K562 (cell line): ENCODE data around the gene ITLN1. TPM values are rescaled to one million over a fixed set of nuclear protein-coding genes. Genes with fewer than 3 reads are reported as not detected.
A peak's percentile ranks its signal among the peaks of the same experiment; 100 is the strongest.

Source experiments
- ARID1B ChIP-seq: fragments of 450-650 bp; IDR thresholded peaks from 2 replicates; pipeline ENCODE4 v1.6.1; 2016; ENCODE audit warnings: antibody characterized with exemption, mild to moderate bottlenecking, inconsistent platforms
- ATF2 ChIP-seq: sonication (generic); formaldehyde crosslinking; IDR thresholded peaks from 2 replicates; pipeline ENCODE4 v1.8.1; 2022; ENCODE audit warnings: missing genetic modification reagents
- CBX8 ChIP-seq: fragments of 200-600 bp; sonication (generic); IDR thresholded peaks from 2 replicates; pipeline ENCODE4 v1.6.1; 2012; ENCODE audit warnings: borderline replicate concordance, mixed run types, low read depth, mild to moderate bottlenecking, moderate library complexity, mixed read lengths, low read length, control low read depth, inconsistent platforms; ENCODE audit not compliant: poor library complexity, severe bottlenecking; ENCODE audit errors: extremely low read depth
- CXXC5 ChIP-seq: fragments of 250-450 bp; sonication (Bioruptor Pico); IDR thresholded peaks from 2 replicates; pipeline ENCODE4 v1.8.0; 2022; ENCODE audit warnings: inconsistent platforms, mild to moderate bottlenecking, moderate library complexity
- ELK3 ChIP-seq: fragments of 450-650 bp; formaldehyde crosslinking; IDR thresholded peaks from 2 replicates; pipeline ENCODE4 v1.4.0; 2020; ENCODE audit warnings: mild to moderate bottlenecking
- EP300 ChIP-seq: IDR thresholded peaks from 2 replicates; pipeline ENCODE4 v1.6.1; 2012; ENCODE audit warnings: low read length, improper control_type of control experiment
- EP400 ChIP-seq: fragments of 450-650 bp; IDR thresholded peaks from 2 replicates; pipeline ENCODE4 v1.6.1; 2017; ENCODE audit warnings: antibody characterized with exemption, mild to moderate bottlenecking, moderate library complexity
- ESRRA ChIP-seq: fragments of 450-650 bp; IDR thresholded peaks from 2 replicates; pipeline ENCODE4 v1.6.1; 2014; ENCODE audit warnings: low read depth, mild to moderate bottlenecking, moderate library complexity, borderline replicate concordance
- FOXA3 ChIP-seq, 2 experiments: fragments of 450-650 bp in 1 of 2; sonication (generic) in 1 of 2; formaldehyde crosslinking; IDR thresholded peaks in 1 of 2; conservative IDR thresholded peaks in 1 of 2; 2 replicates each; pipeline versions ENCODE4 v1.4.0 to v1.8.0; 2020 to 2022; ENCODE audit warnings: mild to moderate bottlenecking in 2 of 2, missing genetic modification reagents in 1 of 2
- GATA2 ChIP-seq: sonication (generic); formaldehyde crosslinking; IDR thresholded peaks from 2 replicates; pipeline ENCODE4 v1.4.0; 2020; ENCODE audit warnings: mild to moderate bottlenecking, missing genetic modification reagents
- ID3 ChIP-seq, 2 experiments: fragments of 250-450 bp in 1 of 2; fragments of 450-650 bp in 1 of 2; sonication (Bioruptor Pico) in 1 of 2; IDR thresholded peaks; 2 replicates each; pipeline versions ENCODE4 v1.6.1 to v1.8.0; 2016 to 2021; ENCODE audit warnings: mild to moderate bottlenecking in 2 of 2, moderate library complexity in 2 of 2, missing compliant biosample characterization in 1 of 2, missing genetic modification characterization in 1 of 2
- KDM1A ChIP-seq, 2 experiments: fragments of 450-650 bp; IDR thresholded peaks; 2 replicates each; pipeline ENCODE4 v1.6.1; 2016; ENCODE audit warnings: mild to moderate bottlenecking in 2 of 2
- KLF16 ChIP-seq: IDR thresholded peaks from 2 replicates; pipeline ENCODE4 v1.6.1; 2016; ENCODE audit warnings: antibody characterized with exemption
- MED1 ChIP-seq: sonication (generic); formaldehyde crosslinking; IDR thresholded peaks from 2 replicates; pipeline ENCODE4 v1.8.1; 2023; ENCODE audit warnings: missing genetic modification reagents, borderline replicate concordance
- MTA2 ChIP-seq: fragments of 450-650 bp; IDR thresholded peaks from 2 replicates; pipeline ENCODE4 v1.6.1; 2016; ENCODE audit warnings: low read depth
- MYC ChIP-seq, 2 experiments: fragments of 250-450 bp in 1 of 2; sonication (Bioruptor Pico) in 1 of 2; IDR thresholded peaks; 2 replicates each; pipeline versions ENCODE4 v1.5.1 to v1.6.1; 2012 to 2021; ENCODE audit warnings: low read depth in 2 of 2, borderline replicate concordance in 1 of 2, improper control_type of control experiment in 1 of 2, low read length in 1 of 2, mild to moderate bottlenecking in 1 of 2, moderate library complexity in 1 of 2
- NCOR1 ChIP-seq: fragments of 450-650 bp; IDR thresholded peaks from 2 replicates; pipeline ENCODE4 v1.6.1; 2016; ENCODE audit warnings: mild to moderate bottlenecking, moderate library complexity
- NRF1 ChIP-seq, 2 experiments: fragments of 450-650 bp; IDR thresholded peaks in 1 of 2; conservative IDR thresholded peaks in 1 of 2; 2 replicates each; pipeline ENCODE4 v1.6.1; 2014; ENCODE audit warnings: mild to moderate bottlenecking in 2 of 2
- PML ChIP-seq: IDR thresholded peaks from 2 replicates; pipeline ENCODE4 v1.6.1; 2012; ENCODE audit warnings: low read length, inconsistent platforms
- TEAD1 ChIP-seq, 2 experiments: fragments of 450-650 bp in 1 of 2; sonication (generic) in 1 of 2; formaldehyde crosslinking; IDR thresholded peaks; 2 replicates each; pipeline versions ENCODE4 v1.4.0 to v1.8.0; 2020 to 2022; ENCODE audit warnings: mild to moderate bottlenecking in 2 of 2, missing genetic modification reagents in 1 of 2
- TEAD2 ChIP-seq: fragments of 450-650 bp; IDR thresholded peaks from 2 replicates; pipeline ENCODE4 v1.6.1; 2016; ENCODE audit warnings: missing genetic modification characterization, control low read depth, missing compliant biosample characterization
- ZBTB8A ChIP-seq: fragments of 450-650 bp; IDR thresholded peaks from 2 replicates; pipeline ENCODE4 v1.6.1; 2018; ENCODE audit warnings: mild to moderate bottlenecking, moderate library complexity; ENCODE audit not compliant: partially characterized antibody
- ZNF146 ChIP-seq: IDR thresholded peaks from one replicate; pipeline ENCODE4 v1.6.1; 2018; ENCODE audit warnings: missing compliant biosample characterization; ENCODE audit not compliant: unreplicated experiment
- ZNF766 ChIP-seq: fragments of 200-800 bp; sonication (Bioruptor generic); conservative IDR thresholded peaks from 2 replicates; pipeline ENCODE4 v1.6.1; 2016; ENCODE audit warnings: missing genetic modification characterization, missing compliant biosample characterization
- polyA plus RNA-seq, 8 experiments: library from polyadenylated mRNA; depleted of rRNA in 4 of 8; stranded (reverse) in 5 of 8; unstranded in 3 of 8; fragments of >200 nt; fragmentation: Nextera tagmentation in 2 of 8; fragmentation: Illumina TruSeq in 1 of 8; extraction: Ambion mirVana in 2 of 8; extraction: Trizol in 1 of 8; gene quantifications; 2 replicates each; pipeline versions ENCODE4 v1.2.1 to v1.2.3, GENCODE V29; 2011 to 2014; ENCODE audit warnings: inconsistent platforms in 1 of 8, missing spikeins in 1 of 8
- total RNA-seq, 7 experiments: library from RNA; depleted of rRNA in 6 of 7; stranded (reverse); fragments of >200 nt in 6 of 7; fragmentation: Illumina TruSeq in 2 of 7; extraction: Trizol in 2 of 7; gene quantifications; 2 replicates each; pipeline versions ENCODE4 v1.2.1 to v1.2.3, GENCODE V29; 2011 to 2021; ENCODE audit warnings: low replicate concordance in 1 of 7
- TF ChIP-seq, protein P1 (sequence below): IDR thresholded peaks from 2 replicates; pipeline ENCODE4 v1.6.1; 2014; ENCODE audit warnings: antibody characterized with exemption

Gene ITLN1
- total and polyA plus RNA-seq, 9 of the 15 experiments (the other 6 are each of a cell fraction or from before 2014, with no cell fraction given) = not detected

DNA sequence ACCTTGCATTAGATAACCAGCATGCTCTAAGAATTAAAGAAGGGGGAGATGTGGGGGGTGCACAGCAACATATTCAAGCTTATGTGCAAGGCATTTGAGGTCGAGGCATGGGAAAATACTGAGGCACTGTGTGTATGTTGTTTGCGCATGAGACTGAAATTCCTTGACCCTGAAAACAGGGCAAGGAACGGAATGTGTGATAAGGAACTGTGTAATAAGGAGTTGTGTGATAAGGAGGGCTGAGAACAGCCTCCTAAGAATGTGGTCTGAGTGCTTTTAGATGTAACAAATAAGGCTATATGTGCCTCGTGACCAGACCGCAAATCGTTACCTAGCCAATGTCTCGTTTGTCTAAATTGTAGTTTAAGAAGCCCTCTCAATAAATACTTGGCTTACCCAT lies 26.5 kb upstream of the ITLN1 start (continued):
- TF ChIP-seq, protein P1, sequence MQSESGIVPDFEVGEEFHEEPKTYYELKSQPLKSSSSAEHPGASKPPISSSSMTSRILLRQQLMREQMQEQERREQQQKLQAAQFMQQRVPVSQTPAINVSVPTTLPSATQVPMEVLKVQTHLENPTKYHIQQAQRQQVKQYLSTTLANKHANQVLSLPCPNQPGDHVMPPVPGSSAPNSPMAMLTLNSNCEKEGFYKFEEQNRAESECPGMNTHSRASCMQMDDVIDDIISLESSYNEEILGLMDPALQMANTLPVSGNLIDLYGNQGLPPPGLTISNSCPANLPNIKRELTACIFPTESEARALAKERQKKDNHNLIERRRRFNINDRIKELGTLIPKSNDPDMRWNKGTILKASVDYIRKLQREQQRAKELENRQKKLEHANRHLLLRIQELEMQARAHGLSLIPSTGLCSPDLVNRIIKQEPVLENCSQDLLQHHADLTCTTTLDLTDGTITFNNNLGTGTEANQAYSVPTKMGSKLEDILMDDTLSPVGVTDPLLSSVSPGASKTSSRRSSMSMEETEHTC = 0 out of 2 replicates have a peak, but pooled peaks have one; percentile 55
- TF ChIP-seq ATF2 (no peak), MYC (IDR thresholded peaks at IDR 0.05; ENCODE audit: low read depth, low read length) (peak; percentile 38; the same call in 1 of the 2 replicates), MYC (CRISPR knock-in tag; IDR thresholded peaks at IDR 0.05; ENCODE audit: borderline replicate concordance, low read depth) (no peak), PML (peak; percentile 49; the same call in 1 of the 2 replicates), CBX8 (no peak), ZBTB8A (no peak), CXXC5 (peak; percentile 64), MED1 (CRISPR knock-in tag) (no peak), ZNF146 (no peak), FOXA3 (CRISPR knock-in tag; conservative IDR thresholded peaks at IDR 0.05 in 1 of 2, IDR thresholded peaks at IDR 0.05 in 1 of 2) (peak in 1 of 2 experiments; percentile 66; a peak in 2 of 4 replicates), EP300 (peak; percentile 66), KLF16 (peak; percentile 72), ESRRA (peak; percentile 77; the same call in 1 of the 2 replicates), TEAD2 (tag) (peak; percentile 84), ELK3 (CRISPR knock-in tag) (no peak), ID3 (CRISPR knock-in tag; IDR thresholded peaks at IDR 0.05) (no peak), ID3 (tag; IDR thresholded peaks at IDR 0.05) (0 out of 2 replicates have a peak, but pooled peaks have one; percentile 39), ZNF766 (CRISPR knock-in tag) (0 out of 2 replicates have a peak, but pooled peaks have one; percentile 54), MTA2 (peak; percentile 72), ARID1B (peak; percentile 79), NCOR1 (peak; percentile 74), NRF1 (conservative IDR thresholded peaks at IDR 0.05 in 1 of 2, IDR thresholded peaks at IDR 0.05 in 1 of 2) (peak; percentile 38 to 55; a peak in 3 of 4 replicates), GATA2 (CRISPR knock-in tag) (0 out of 2 replicates have a peak, but pooled peaks have one; percentile 22), EP400 (no peak), KDM1A (IDR thresholded peaks at IDR 0.05) (peak; percentile 40 to 41; a peak in 2 of 4 replicates), TEAD1 (CRISPR knock-in tag; IDR thresholded peaks at IDR 0.05) (peak; percentile 21 to 97; a peak in 3 of 4 replicates)
